Esophagus squamous epithelium (tissue), 5 donors: Measurements from ENCODE around the gene MBOAT2. TPM values are rescaled to one million over a fixed set of nuclear protein-coding genes. Genes with fewer than 3 reads are reported as not detected.

ENCODE experiments used
- DNase-seq: peaks from one replicate; lab custom pipeline; 2025; lab: John Stamatoyannopoulos, UW
- H3K27ac ChIP-seq, 4 donors: fragments of 200-600 bp; sonication (generic); one replicate each; pipeline ENCODE4 v1.5.1; 2016 to 2019; ENCODE audit warnings: mild to moderate bottlenecking in 1 of 4
- H3K27me3 ChIP-seq, 4 donors: fragments of 200-600 bp; sonication (generic); 1 replicate in 3 of 4; 2 replicates in 1 of 4; pipeline versions ENCODE4 v1.5.1 to v1.6.0; 2017 to 2021; ENCODE audit warnings: antibody characterized with exemption in 1 of 4
- H3K36me3 ChIP-seq, 3 donors: fragments of 200-600 bp; sonication (generic); one replicate each; pipeline ENCODE4 v1.5.1; 2016 to 2019
- H3K4me1 ChIP-seq, 3 donors: fragments of 200-600 bp; sonication (generic); one replicate each; pipeline ENCODE4 v1.5.1; 2017 to 2019
- H3K4me3 ChIP-seq, 4 donors: fragments of 200-600 bp; sonication (generic); 1 replicate in 3 of 4; 2 replicates in 1 of 4; pipeline ENCODE4 v1.5.1; 2016 to 2019; ENCODE audit warnings: mild to moderate bottlenecking in 2 of 4, moderate library complexity in 1 of 4
- H3K9me3 ChIP-seq, 3 donors: fragments of 200-600 bp; sonication (generic); one replicate each; pipeline ENCODE4 v1.5.1; 2016 to 2019
- POLR2A ChIP-seq, 4 donors: fragments of 450-650 bp; IDR thresholded peaks; one replicate each; pipeline ENCODE4 v1.6.1; 2017; ENCODE audit warnings: antibody characterized with exemption in 4 of 4, mild to moderate bottlenecking in 4 of 4, moderate library complexity in 3 of 4
- WGBS, 2 donors: methylation state at CpG; one replicate each; pipeline ENCODE4 v1.1.5; 2018; 5-methylcytosine and 5-hydroxymethylcytosine counted together
- intact Hi-C: fragments of 100-400 bp; cut with DNase I; formaldehyde crosslinking; loops from one replicate; pipeline ENCODE4 v1.15.0; 2022
- total RNA-seq, 4 donors: library from RNA; depleted of rRNA; stranded (reverse); fragments of >200 nt; gene quantifications; one replicate each; pipeline ENCODE4 v1.1.0, GENCODE V29; 2016
- TF ChIP-seq, protein P1 (sequence below), 6 experiments: fragments of 450-650 bp in 4 of 6; fragments of 200-600 bp in 2 of 6; sonication (generic) in 2 of 6; IDR thresholded peaks; one replicate each; pipeline ENCODE4 v1.5.1; 2016 to 2019; ENCODE audit warnings: antibody characterized with exemption in 6 of 6, mild to moderate bottlenecking in 4 of 6, moderate library complexity in 4 of 6
- donor health status: DM: yes; HTN: yes; CAD: no.

The MBOAT2 gene
- total RNA-seq, 4 donors from 2014 or later: 56.6 to 110 (median 73.1) TPM

DNA sequence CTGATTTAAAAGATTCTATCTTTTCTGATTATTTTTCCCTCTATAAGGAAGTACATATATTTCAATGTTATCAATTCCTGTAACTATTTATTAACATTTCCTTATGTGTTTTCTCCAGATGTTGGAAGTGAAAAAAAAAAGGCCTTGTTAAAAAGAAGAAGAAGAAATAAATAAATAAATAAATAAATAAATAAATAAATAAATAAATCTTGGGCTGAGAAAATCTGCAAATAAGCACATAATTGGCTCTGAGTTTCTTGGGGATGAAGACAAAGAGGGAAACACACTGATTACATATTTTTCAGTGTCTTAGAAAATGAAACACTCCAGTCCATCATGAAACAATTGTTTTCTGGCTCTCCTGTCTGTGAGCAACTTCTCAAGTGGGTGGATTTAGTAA is 21.1 kb upstream of the MBOAT2 start:
- H3K27me3 ChIP-seq: peaks cover 0 to 7% (median 0%) of the 10 kb centered on the region in 4 donors
- intact Hi-C loops: no loop called here
- H3K9me3 ChIP-seq: no peaks in the 10 kb centered on the region
- no peak for DNase-seq
- no peaks in the 10 kb centered on the region for H3K4me1 ChIP-seq
- no peak overlapping the region for H3K4me3 ChIP-seq
- TF ChIP-seq, protein P1, sequence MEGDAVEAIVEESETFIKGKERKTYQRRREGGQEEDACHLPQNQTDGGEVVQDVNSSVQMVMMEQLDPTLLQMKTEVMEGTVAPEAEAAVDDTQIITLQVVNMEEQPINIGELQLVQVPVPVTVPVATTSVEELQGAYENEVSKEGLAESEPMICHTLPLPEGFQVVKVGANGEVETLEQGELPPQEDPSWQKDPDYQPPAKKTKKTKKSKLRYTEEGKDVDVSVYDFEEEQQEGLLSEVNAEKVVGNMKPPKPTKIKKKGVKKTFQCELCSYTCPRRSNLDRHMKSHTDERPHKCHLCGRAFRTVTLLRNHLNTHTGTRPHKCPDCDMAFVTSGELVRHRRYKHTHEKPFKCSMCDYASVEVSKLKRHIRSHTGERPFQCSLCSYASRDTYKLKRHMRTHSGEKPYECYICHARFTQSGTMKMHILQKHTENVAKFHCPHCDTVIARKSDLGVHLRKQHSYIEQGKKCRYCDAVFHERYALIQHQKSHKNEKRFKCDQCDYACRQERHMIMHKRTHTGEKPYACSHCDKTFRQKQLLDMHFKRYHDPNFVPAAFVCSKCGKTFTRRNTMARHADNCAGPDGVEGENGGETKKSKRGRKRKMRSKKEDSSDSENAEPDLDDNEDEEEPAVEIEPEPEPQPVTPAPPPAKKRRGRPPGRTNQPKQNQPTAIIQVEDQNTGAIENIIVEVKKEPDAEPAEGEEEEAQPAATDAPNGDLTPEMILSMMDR (IDR thresholded peaks at IDR 0.05): no peak
- no peak for TF ChIP-seq POLR2A (IDR thresholded peaks at IDR 0.05)
- no peaks in the 10 kb centered on the region for H3K36me3 ChIP-seq
- H3K27ac ChIP-seq: no peak overlapping the region

DNA sequence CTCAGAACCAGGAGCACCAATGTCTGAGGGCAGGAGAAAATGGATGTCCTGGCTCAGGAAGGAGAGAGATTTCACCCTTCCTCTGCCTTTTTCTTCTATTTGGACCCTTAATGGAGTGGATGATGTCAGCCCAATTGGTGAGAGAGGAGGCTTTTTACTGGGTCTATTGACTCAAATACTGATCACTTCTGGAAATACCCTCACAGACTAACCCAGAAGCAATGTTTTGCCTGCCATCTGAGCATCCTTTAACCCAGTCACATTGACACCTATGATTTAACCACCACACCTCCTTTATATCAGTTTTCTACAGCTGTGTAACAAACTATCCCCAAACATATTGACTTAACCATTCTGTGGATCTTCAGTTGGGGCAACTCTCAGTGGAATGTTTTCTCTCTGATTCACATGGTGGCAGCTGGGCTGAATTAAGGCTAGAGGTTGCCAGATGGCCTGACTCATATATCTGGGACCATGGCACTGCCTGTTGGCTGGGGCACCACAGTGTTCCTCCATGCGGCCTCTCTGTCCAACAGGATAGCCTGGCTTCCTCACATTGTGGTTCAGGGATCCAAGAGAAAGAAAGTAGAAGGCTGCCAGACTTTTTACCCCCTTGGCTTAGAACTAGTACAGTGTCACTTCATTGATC is 18.2 kb upstream of the MBOAT2 start:
- Histone ChIP-seq H3K9me3 (no peaks in the 10 kb centered on the region), H3K36me3 (no peaks in the 10 kb centered on the region), H3K27ac (no peak overlapping the region), H3K4me1 (no peaks in the 10 kb centered on the region), H3K27me3 (peaks cover 0 to 6% (median 0%) of the 10 kb centered on the region in 4 donors), H3K4me3 (no peak overlapping the region)
- TF ChIP-seq POLR2A (IDR thresholded peaks at IDR 0.05): no peak
- TF ChIP-seq, protein P1 (IDR thresholded peaks at IDR 0.05): no peak
- 88% methylated on average over 1 of the region's 1 CpG; no CpG with 5 or more reads in 1 of the 2 donors for WGBS, 2 donors
- intact Hi-C loops: no loop called here
- no peak for DNase-seq

DNA sequence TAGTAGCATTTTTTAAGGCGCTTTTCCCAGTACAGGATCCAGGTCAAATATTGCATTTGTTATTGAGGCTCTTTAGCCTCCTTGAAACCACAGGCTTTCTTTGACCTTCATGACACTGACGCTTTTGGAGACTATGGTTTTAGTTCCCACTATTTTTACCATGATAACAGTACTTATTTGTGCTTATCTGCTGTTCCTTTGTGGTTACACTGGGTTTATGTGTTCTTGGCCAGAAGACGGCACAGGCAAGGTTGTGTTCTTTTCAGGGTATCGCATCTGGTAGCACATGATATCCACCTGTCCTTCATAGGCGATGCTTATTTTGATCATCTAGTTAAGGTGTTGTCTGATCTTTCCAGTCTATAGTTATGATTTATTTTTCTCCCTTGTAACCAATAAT is 16.8 kb upstream of the MBOAT2 start:
- Histone ChIP-seq H3K4me3 (no peak overlapping the region), H3K27me3 (peaks cover 0 to 6% (median 0%) of the 10 kb centered on the region in 4 donors), H3K27ac (no peak overlapping the region), H3K4me1 (no peaks in the 10 kb centered on the region), H3K36me3 (no peaks in the 10 kb centered on the region), H3K9me3 (no peaks in the 10 kb centered on the region)
- DNase-seq: no peak
- intact Hi-C loops: no loop called here
- WGBS, 2 donors: 89 to 94% methylated on average over 5 of the region's 5 CpGs
- TF ChIP-seq POLR2A (IDR thresholded peaks at IDR 0.05): no peak
- TF ChIP-seq, protein P1 (IDR thresholded peaks at IDR 0.05): no peak

DNA sequence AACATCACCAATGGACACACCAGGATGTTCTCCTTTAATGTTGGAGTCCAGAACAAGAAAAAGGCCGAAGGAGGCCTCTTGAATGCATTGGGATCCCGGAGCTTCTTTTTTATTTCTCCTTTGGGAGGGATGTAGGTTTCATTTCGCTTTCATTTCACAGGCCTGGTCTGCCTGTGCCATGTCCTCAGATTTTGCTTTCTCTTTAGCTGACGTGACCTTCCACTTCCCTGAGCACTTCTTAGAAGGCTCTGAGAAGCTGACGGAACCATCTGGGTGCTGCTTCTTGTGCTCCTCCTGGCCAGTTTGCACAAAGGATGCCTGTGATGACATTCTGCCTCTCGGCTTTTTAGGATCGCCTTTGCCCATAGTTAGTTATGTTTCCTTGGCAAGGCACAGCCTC is 15.1 kb upstream of the MBOAT2 start:
- Histone ChIP-seq H3K27ac (no peak overlapping the region), H3K36me3 (no peaks in the 10 kb centered on the region), H3K4me3 (no peak overlapping the region), H3K9me3 (no peaks in the 10 kb centered on the region), H3K4me1 (no peaks in the 10 kb centered on the region), H3K27me3 (no peaks in the 10 kb centered on the region)
- 84 to 89% methylated on average over 7 of the region's 7 CpGs for WGBS, 2 donors
- intact Hi-C loops: no loop called here
- DNase-seq: no peak
- TF ChIP-seq, protein P1 (IDR thresholded peaks at IDR 0.05): no peak
- no peak for TF ChIP-seq POLR2A (IDR thresholded peaks at IDR 0.05)

DNA sequence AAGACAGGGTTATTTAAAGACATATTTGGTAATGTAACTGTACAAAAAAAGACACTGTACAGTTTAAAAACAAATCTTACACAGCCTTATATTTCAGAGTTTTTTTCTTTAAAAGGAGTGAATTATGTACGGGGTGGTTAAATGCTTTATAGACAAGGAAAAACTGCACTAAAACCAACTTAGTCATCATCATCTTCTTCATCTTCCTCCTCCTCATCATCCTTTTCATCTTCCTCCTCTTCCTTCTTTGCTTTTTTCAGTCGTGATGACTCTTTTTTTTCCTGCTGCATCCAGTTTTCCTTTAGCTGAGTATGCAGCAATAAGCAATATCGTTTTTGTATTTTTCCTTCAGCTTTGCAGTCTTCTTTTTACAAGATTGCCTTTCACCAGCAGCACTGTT is 14.6 kb upstream of the MBOAT2 start:
- Histone ChIP-seq H3K4me1 (no peaks in the 10 kb centered on the region), H3K36me3 (no peaks in the 10 kb centered on the region), H3K27ac (no peak overlapping the region), H3K9me3 (no peaks in the 10 kb centered on the region), H3K27me3 (no peaks in the 10 kb centered on the region), H3K4me3 (no peak overlapping the region)
- TF ChIP-seq, protein P1 (IDR thresholded peaks at IDR 0.05): no peak
- no peak for TF ChIP-seq POLR2A (IDR thresholded peaks at IDR 0.05)
- intact Hi-C loops: no loop called here
- 62 to 72% methylated on average over 3 of the region's 3 CpGs for whole genome bisulfite sequencing, 2 donors
- no peak for DNase-seq
